ENCODE measurements around the gene INTS11. TPM values are rescaled to one million over a fixed set of nuclear protein-coding genes. Genes with fewer than 3 reads are reported as not detected.

The INTS11 gene
- polyA plus RNA-seq, 1 donor (not counting 4 experiments of a cell fraction or from before 2014, with no cell fraction given), result 70.4 TPM

DNA sequence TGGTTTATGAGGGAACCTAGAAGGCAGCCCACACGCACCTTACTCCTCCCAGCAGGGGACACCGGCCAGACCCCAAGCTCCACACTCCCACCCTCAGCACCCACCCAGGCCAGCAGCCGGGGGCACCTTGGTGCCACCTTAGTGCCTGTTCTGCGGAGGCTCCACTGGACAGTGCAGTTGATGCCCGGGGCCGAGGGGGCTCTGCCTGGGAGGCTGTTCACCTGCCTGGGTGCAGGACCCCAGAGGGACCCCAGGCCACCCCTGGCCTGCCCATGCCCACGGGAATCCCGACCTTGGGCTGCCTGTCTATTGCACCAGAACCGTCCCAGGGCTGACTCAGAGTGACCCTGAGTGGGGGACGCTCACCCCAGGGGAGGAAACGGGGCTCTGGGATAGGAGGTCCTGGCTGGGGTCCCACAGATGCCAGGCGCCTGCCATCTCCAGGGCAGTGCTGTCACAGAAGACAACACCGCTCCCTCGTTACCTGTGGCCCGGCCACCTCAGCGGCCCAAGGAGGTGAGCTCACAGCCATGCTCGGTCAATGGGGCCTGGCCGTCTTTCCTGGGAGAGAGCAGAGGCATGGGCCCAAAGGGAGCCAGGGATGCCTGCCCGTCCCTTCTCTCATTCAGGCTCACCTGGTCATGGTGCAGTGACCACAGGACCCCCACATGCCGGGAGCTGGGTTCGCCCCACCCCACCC lies 43.5 kb downstream of the INTS11 start:
- Histone ChIP-seq H3K4me1 (ENCODE audit: control insufficient read depth, extremely low read depth, insufficient read depth, low read length) (peaks cover 12% of the 10 kb centered on the region), H2AFZ (ENCODE audit: control insufficient read depth, low read length) (no peak overlapping the region)

DNA sequence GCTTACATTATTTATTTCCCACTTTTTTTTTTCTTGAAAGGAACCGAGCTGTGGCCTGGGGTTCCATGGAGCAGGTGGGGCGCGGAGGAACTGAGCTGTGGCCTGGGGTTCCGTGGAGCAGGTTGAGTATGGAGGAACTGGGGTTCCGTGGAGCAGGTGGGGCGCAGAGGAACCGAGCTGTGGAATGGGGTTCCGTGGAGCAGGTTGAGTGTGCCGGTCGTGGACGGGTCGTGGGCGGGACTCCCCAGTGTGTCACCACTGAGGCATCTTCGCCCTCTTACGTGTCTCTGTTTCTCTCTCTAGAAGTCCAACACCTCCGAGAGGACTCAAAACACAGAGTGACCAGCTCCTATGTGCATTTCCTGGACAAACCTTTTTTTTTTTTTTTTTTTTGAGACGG lies 45.4 kb downstream of the INTS11 start:
- no peak for DNase-seq (ENCODE audit: low read depth, low spot score)
- no peak overlapping the region for H3K4me2 ChIP-seq (ENCODE audit: control insufficient read depth, extremely low read depth, insufficient read depth, low read depth, low read length)
- H3K9me1 ChIP-seq (ENCODE audit: control insufficient read depth, extremely low read depth, insufficient read depth, low read length), result no peaks in the 10 kb centered on the region
- TF ChIP-seq, protein P1, sequence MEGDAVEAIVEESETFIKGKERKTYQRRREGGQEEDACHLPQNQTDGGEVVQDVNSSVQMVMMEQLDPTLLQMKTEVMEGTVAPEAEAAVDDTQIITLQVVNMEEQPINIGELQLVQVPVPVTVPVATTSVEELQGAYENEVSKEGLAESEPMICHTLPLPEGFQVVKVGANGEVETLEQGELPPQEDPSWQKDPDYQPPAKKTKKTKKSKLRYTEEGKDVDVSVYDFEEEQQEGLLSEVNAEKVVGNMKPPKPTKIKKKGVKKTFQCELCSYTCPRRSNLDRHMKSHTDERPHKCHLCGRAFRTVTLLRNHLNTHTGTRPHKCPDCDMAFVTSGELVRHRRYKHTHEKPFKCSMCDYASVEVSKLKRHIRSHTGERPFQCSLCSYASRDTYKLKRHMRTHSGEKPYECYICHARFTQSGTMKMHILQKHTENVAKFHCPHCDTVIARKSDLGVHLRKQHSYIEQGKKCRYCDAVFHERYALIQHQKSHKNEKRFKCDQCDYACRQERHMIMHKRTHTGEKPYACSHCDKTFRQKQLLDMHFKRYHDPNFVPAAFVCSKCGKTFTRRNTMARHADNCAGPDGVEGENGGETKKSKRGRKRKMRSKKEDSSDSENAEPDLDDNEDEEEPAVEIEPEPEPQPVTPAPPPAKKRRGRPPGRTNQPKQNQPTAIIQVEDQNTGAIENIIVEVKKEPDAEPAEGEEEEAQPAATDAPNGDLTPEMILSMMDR (optimal IDR thresholded peaks at IDR 0.05 in 1 of 3, IDR thresholded peaks at IDR 0.05 in 1 of 3, conservative IDR thresholded peaks at IDR 0.05 in 1 of 3; ENCODE audit: extremely low read depth in 1 of 3, insufficient read depth in 2 of 3, low read length in 3 of 3), result no peak
- no peak for TF ChIP-seq EZH2 (IDR thresholded peaks at IDR 0.05; ENCODE audit: low read length)
- H2AFZ ChIP-seq (ENCODE audit: control insufficient read depth, low read length), result no peak overlapping the region
- no peak overlapping the region for H3K9ac ChIP-seq (ENCODE audit: control insufficient read depth, extremely low read depth, insufficient read depth, low read length)
- no peaks in the 10 kb centered on the region for H3K79me2 ChIP-seq (ENCODE audit: control insufficient read depth, insufficient read depth, low read length)
- no peak overlapping the region for H3K27ac ChIP-seq (ENCODE audit: control insufficient read depth, insufficient read depth, low read length)
- H3K4me3 ChIP-seq (ENCODE audit: control insufficient read depth in 2 of 3, extremely low read depth in 1 of 3, insufficient read depth in 2 of 3, low read depth in 1 of 3, low read length in 3 of 3), result no peak overlapping the region
- H3K27me3 ChIP-seq (ENCODE audit: control insufficient read depth, extremely low read depth, insufficient read depth, low read length), result no peaks in the 10 kb centered on the region
- peaks cover 21% of the 10 kb centered on the region for H3K4me1 ChIP-seq (ENCODE audit: control insufficient read depth, extremely low read depth, insufficient read depth, low read length)
- H3K36me3 ChIP-seq (ENCODE audit: control insufficient read depth in 2 of 2, extremely low read depth in 1 of 2, insufficient read depth in 2 of 2, low read length in 2 of 2), result no peaks in the 10 kb centered on the region
- dilution Hi-C loops (cut with MboI; ENCODE audit: extremely low pct_ligation_motif_present, low sequenced_read_pairs), result no loop called here
- H3K9me3 ChIP-seq (ENCODE audit: control insufficient read depth, low read depth, low read length), result no peaks in the 10 kb centered on the region
- no peak for FAIRE-seq
- H4K20me1 ChIP-seq (ENCODE audit: control insufficient read depth, extremely low read depth, insufficient read depth, low read length), result no peaks in the 10 kb centered on the region

More for the DNA sequence above, 43.5 kb downstream of the INTS11 start:
- Histone ChIP-seq H3K36me3 (ENCODE audit: control insufficient read depth in 2 of 2, extremely low read depth in 1 of 2, insufficient read depth in 2 of 2, low read length in 2 of 2) (no peaks in the 10 kb centered on the region), H3K4me3 (ENCODE audit: control insufficient read depth in 2 of 3, extremely low read depth in 1 of 3, insufficient read depth in 2 of 3, low read depth in 1 of 3, low read length in 3 of 3) (no peak overlapping the region), H3K9me1 (ENCODE audit: control insufficient read depth, extremely low read depth, insufficient read depth, low read length) (no peaks in the 10 kb centered on the region), H3K9ac (ENCODE audit: control insufficient read depth, extremely low read depth, insufficient read depth, low read length) (no peak overlapping the region), H3K79me2 (ENCODE audit: control insufficient read depth, insufficient read depth, low read length) (no peaks in the 10 kb centered on the region), H3K4me2 (ENCODE audit: control insufficient read depth, extremely low read depth, insufficient read depth, low read depth, low read length) (no peak overlapping the region), H3K27me3 (ENCODE audit: control insufficient read depth, extremely low read depth, insufficient read depth, low read length) (no peaks in the 10 kb centered on the region), H4K20me1 (ENCODE audit: control insufficient read depth, extremely low read depth, insufficient read depth, low read length) (no peaks in the 10 kb centered on the region), H3K9me3 (ENCODE audit: control insufficient read depth, low read depth, low read length) (no peaks in the 10 kb centered on the region), H3K27ac (ENCODE audit: control insufficient read depth, insufficient read depth, low read length) (no peak overlapping the region)
- FAIRE-seq (no peak), DNase-seq (ENCODE audit: low read depth, low spot score) (no peak)
- no peak for TF ChIP-seq EZH2 (IDR thresholded peaks at IDR 0.05; ENCODE audit: low read length)
- TF ChIP-seq, protein P1 (optimal IDR thresholded peaks at IDR 0.05 in 1 of 3, IDR thresholded peaks at IDR 0.05 in 1 of 3, conservative IDR thresholded peaks at IDR 0.05 in 1 of 3; ENCODE audit: extremely low read depth in 1 of 3, insufficient read depth in 2 of 3, low read length in 3 of 3), result no peak
- dilution Hi-C loops (cut with MboI; ENCODE audit: extremely low pct_ligation_motif_present, low sequenced_read_pairs), result no loop called here
